H9 (cell line): ENCODE results near the gene BCAS2. TPM values are rescaled to one million over a fixed set of nuclear protein-coding genes. Genes with fewer than 3 reads are reported as not detected.

Source experiments
- DNase-seq: peaks from one replicate; pipeline ENCODE4 v3.0.0-alpha.2; 2017
- H2AFZ ChIP-seq: one replicate; pipeline ENCODE4 v1.6.1; 2013; ENCODE audit warnings: mild to moderate bottlenecking, low read length, control low read depth, moderate library complexity
- H2AK5ac ChIP-seq: 2 replicates; pipeline ENCODE4 v1.6.1; 2013; ENCODE audit warnings: low read length, control low read depth, mixed read lengths; ENCODE audit not compliant: insufficient read length
- H2BK120ac ChIP-seq: one replicate; pipeline ENCODE4 v1.6.1; 2013; ENCODE audit warnings: low read depth, mild to moderate bottlenecking, low read length, control low read depth, inconsistent platforms; ENCODE audit not compliant: poor library complexity, severe bottlenecking
- H2BK12ac ChIP-seq: 2 replicates; pipeline ENCODE4 v1.6.1; 2013; ENCODE audit warnings: low read length, control low read depth, mixed read lengths, low read depth; ENCODE audit not compliant: insufficient read length
- H2BK15ac ChIP-seq: 2 replicates; pipeline ENCODE4 v1.6.1; 2013; ENCODE audit warnings: low read depth, low read length, control low read depth
- H2BK20ac ChIP-seq: one replicate; pipeline ENCODE4 v1.6.1; 2013; ENCODE audit warnings: low read depth, mild to moderate bottlenecking, low read length, control low read depth, inconsistent platforms; ENCODE audit not compliant: poor library complexity, severe bottlenecking
- H2BK5ac ChIP-seq: 2 replicates; pipeline ENCODE4 v1.6.1; 2013; ENCODE audit warnings: low read length, control low read depth, mixed read lengths; ENCODE audit not compliant: insufficient read length
- H3K14ac ChIP-seq: 2 replicates; pipeline ENCODE4 v1.6.1; 2013; ENCODE audit warnings: low read length, control low read depth; ENCODE audit not compliant: insufficient read depth
- H3K18ac ChIP-seq: 2 replicates; pipeline ENCODE4 v1.6.1; 2013; ENCODE audit warnings: low read depth, mild to moderate bottlenecking, mixed read lengths, low read length, control low read depth; ENCODE audit not compliant: insufficient read length
- H3K23ac ChIP-seq: 2 replicates; pipeline ENCODE4 v1.6.1; 2013; ENCODE audit warnings: low read length, control low read depth, mixed read lengths, low read depth; ENCODE audit not compliant: insufficient read length
- H3K23me2 ChIP-seq: 2 replicates; pipeline ENCODE4 v1.6.1; 2013; ENCODE audit warnings: low read depth, mild to moderate bottlenecking, mixed read lengths, low read length, control low read depth; ENCODE audit not compliant: insufficient read length, poor library complexity, severe bottlenecking
- H3K27ac ChIP-seq: 2 replicates; pipeline ENCODE4 v1.5.1; 2013; ENCODE audit warnings: low read length, control low read depth, mixed read lengths, low read depth; ENCODE audit not compliant: insufficient read length
- H3K27me3 ChIP-seq: 2 replicates; pipeline ENCODE4 v1.6.1; 2013; ENCODE audit warnings: low read length, control low read depth, inconsistent platforms; ENCODE audit not compliant: insufficient read depth
- H3K4ac ChIP-seq: 2 replicates; pipeline ENCODE4 v1.6.1; 2013; ENCODE audit warnings: low read depth, mild to moderate bottlenecking, control low read depth, inconsistent platforms, low read length, moderate library complexity
- H3K4me1 ChIP-seq: 2 replicates; pipeline ENCODE4 v1.6.1; 2013; ENCODE audit warnings: low read length, control low read depth, inconsistent platforms; ENCODE audit not compliant: insufficient read depth
- H3K4me2 ChIP-seq: 2 replicates; pipeline ENCODE4 v1.6.1; 2013; ENCODE audit warnings: low read length, control low read depth, mixed read lengths; ENCODE audit not compliant: insufficient read length, insufficient read depth
- H3K56ac ChIP-seq: 2 replicates; pipeline ENCODE4 v1.6.1; 2013; ENCODE audit warnings: low read depth, mild to moderate bottlenecking, mixed read lengths, low read length, control low read depth; ENCODE audit not compliant: insufficient read length
- H3K79me1 ChIP-seq: 2 replicates; pipeline ENCODE4 v1.6.1; 2013; ENCODE audit warnings: low read depth, mild to moderate bottlenecking, moderate library complexity, low read length, control low read depth, inconsistent platforms; ENCODE audit not compliant: insufficient read depth, poor library complexity, severe bottlenecking
- H3K79me2 ChIP-seq: 2 replicates; pipeline ENCODE4 v1.6.1; 2013; ENCODE audit warnings: low read length, control low read depth, inconsistent platforms; ENCODE audit not compliant: insufficient read depth
- H3K9ac ChIP-seq: 2 replicates; pipeline ENCODE4 v1.6.1; 2013; ENCODE audit warnings: low read length, control low read depth, mixed read lengths; ENCODE audit not compliant: insufficient read length; ENCODE audit errors: extremely low read depth
- H3K9me3 ChIP-seq: one replicate; pipeline ENCODE4 v1.6.1; 2013; ENCODE audit warnings: low read depth, low read length, inconsistent platforms; ENCODE audit not compliant: control insufficient read depth
- H3T11ph ChIP-seq: one replicate; pipeline ENCODE4 v1.6.1; 2013; ENCODE audit warnings: mild to moderate bottlenecking, low read length, control low read depth, inconsistent platforms
- H4K20me1 ChIP-seq: one replicate; pipeline ENCODE4 v1.6.1; 2013; ENCODE audit not compliant: control insufficient read depth, insufficient read length, insufficient read depth
- H4K5ac ChIP-seq: 2 replicates; pipeline ENCODE4 v1.6.1; 2013; ENCODE audit warnings: low read depth, mild to moderate bottlenecking, mixed read lengths, low read length, control low read depth; ENCODE audit not compliant: insufficient read length
- H4K8ac ChIP-seq: replicated peaks from 2 replicates; pipeline ENCODE4 v1.6.1; 2013; ENCODE audit warnings: low read length, control low read depth, mixed read lengths, low read depth; ENCODE audit not compliant: insufficient read length
- H4K91ac ChIP-seq: 2 replicates; pipeline ENCODE4 v1.6.1; 2013; ENCODE audit warnings: low read depth, mild to moderate bottlenecking, moderate library complexity, mixed read lengths, low read length, control low read depth; ENCODE audit not compliant: insufficient read length
- H3K27ac Mint-ChIP-seq, 3 experiments: 2 replicates in 2 of 3; 3 replicates in 1 of 3; pipeline ENCODE4 v1.8.0; 2020 to 2021; ENCODE audit warnings: mixed read lengths in 3 of 3, mild to moderate bottlenecking in 1 of 3, moderate library complexity in 1 of 3
- H3K27me3 Mint-ChIP-seq: 2 replicates; pipeline ENCODE4 v1.8.0; 2021; ENCODE audit warnings: low read depth, mild to moderate bottlenecking, moderate library complexity, mixed read lengths
- H3K36me3 Mint-ChIP-seq, 3 experiments: 2 replicates in 2 of 3; 3 replicates in 1 of 3; pipeline ENCODE4 v1.8.0; 2020 to 2021; ENCODE audit warnings: low read depth in 3 of 3, mixed read lengths in 3 of 3; ENCODE audit not compliant: insufficient read depth in 1 of 3
- H3K4me1 Mint-ChIP-seq, 2 experiments: 2 replicates each; pipeline ENCODE4 v1.8.0; 2020; ENCODE audit warnings: mixed read lengths in 2 of 2
- H3K4me3 Mint-ChIP-seq, 2 experiments: 2 replicates in 1 of 2; 3 replicates in 1 of 2; pipeline ENCODE4 v1.8.0; 2020 to 2021; ENCODE audit warnings: mild to moderate bottlenecking in 2 of 2, mixed read lengths in 2 of 2, moderate library complexity in 1 of 2
- H3K9me3 Mint-ChIP-seq, 2 experiments: 2 replicates in 1 of 2; 3 replicates in 1 of 2; pipeline ENCODE4 v1.8.0; 2020; ENCODE audit warnings: mild to moderate bottlenecking in 2 of 2, mixed read lengths in 2 of 2, moderate library complexity in 1 of 2
- CTCF ChIP-seq: fragments of 200-600 bp; sonication (generic); conservative IDR thresholded peaks from 3 replicates; pipeline ENCODE4 v1.8.0; 2021; ENCODE audit warnings: antibody characterized with exemption, mild to moderate bottlenecking
- WGBS: extraction: QIAGEN DNeasy Blood & Tissue Kit; methylation state at CpG from one replicate; pipeline ENCODE4 v1.1.7; 2013; ENCODE audit warnings: missing lambda C conversion rate, low lambda C conversion rate, mixed read lengths; ENCODE audit not compliant: insufficient read length; ENCODE audit errors: extremely low coverage; 5-methylcytosine and 5-hydroxymethylcytosine counted together
- total RNA-seq: library from RNA; stranded (reverse); gene quantifications from 2 replicates; pipeline ENCODE4 v1.2.1, GENCODE V29; 2021

The BCAS2 gene
- total RNA-seq, 1 experiment from 2014 or later = 72.1 TPM

- H2BK120ac ChIP-seq = no peak overlapping the region
- no peak overlapping the region for H3K27ac ChIP-seq
Observed at GRCh38 chr1:114540272-114540671, 41.1 kb downstream of the BCAS2 start.

More at GRCh38 chr1:114540272-114540671, 41.1 kb downstream of the BCAS2 start:
- Histone ChIP-seq H3K23me2 (no peaks in the 10 kb centered on the region), H3K27me3 (no peaks in the 10 kb centered on the region), H3K14ac (no peak overlapping the region), H3K56ac (no peak overlapping the region), H4K20me1 (no peaks in the 10 kb centered on the region), H2AFZ (no peak overlapping the region), H3K4me2 (no peak overlapping the region), H3K79me1 (no peaks in the 10 kb centered on the region), H3K79me2 (no peaks in the 10 kb centered on the region), H3K23ac (no peak overlapping the region), H3T11ph (no peak overlapping the region), H4K5ac (no peak overlapping the region), H3K18ac (no peak overlapping the region), H2BK20ac (no peak overlapping the region), H3K9me3 (no peaks in the 10 kb centered on the region), H3K4ac (no peak overlapping the region), H4K8ac (no peak overlapping the region), H2BK15ac (no peak overlapping the region), H3K9ac (no peak overlapping the region), H4K91ac (no peak overlapping the region), H2BK12ac (no peak overlapping the region), H2BK5ac (no peak overlapping the region), H2AK5ac (no peak overlapping the region), H3K4me1 (no peaks in the 10 kb centered on the region)
- Mint-ChIP-seq H3K4me1 (0 out of 4 replicates have a peak, but pooled peaks cover 2 to 3% of the 10 kb centered on the region in 2 experiments), H3K27ac (no peak overlapping the region), H3K36me3 (no peaks in the 10 kb centered on the region; a peak in 1 of 7 replicates), H3K4me3 (no peak overlapping the region), H3K9me3 (no peaks in the 10 kb centered on the region), H3K27me3 (peaks cover 5% of the 10 kb centered on the region; the same call in 1 of the 2 replicates)
- WGBS = no CpG with 5 or more reads among the region's 3 CpGs
- no peak for TF ChIP-seq CTCF
- DNase-seq = no peak
